ENCODE results near the gene PTGES3L. TPM values are rescaled to one million over a fixed set of nuclear protein-coding genes. Genes with fewer than 3 reads are reported as not detected.

The PTGES3L gene
- total and polyA plus RNA-seq, 2 of the 13 experiments (the other 11 are each of a cell fraction or from before 2014, with no cell fraction given), result 1.2 to 2.9 TPM

DNA sequence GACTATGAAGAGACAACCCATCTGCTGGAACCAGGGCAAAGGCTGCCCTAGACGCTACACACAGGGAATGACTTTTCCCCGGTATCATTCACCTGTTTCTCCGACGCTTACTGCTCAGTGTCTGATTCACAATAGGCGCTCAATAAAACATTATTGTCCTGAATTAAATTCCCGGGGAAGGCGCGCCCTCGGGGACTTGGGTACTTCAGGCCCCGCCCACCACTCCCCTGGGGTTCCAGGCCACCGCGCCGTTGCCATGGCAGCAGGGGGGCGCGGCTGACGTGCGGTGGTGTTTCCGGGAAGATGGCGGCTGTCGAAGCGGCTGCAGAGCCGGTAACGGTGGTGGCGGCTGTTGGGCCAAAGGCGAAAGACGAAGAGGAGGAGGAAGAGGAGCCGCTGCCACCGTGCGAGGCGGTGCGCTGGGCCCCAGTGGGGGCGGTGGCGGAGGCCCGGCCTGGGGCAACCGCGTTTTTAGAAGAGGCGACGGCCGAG, 440 bp upstream of the PTGES3L start, which contains the start of gene RUNDC1 (continued):
- TF ChIP-seq, protein P1, sequence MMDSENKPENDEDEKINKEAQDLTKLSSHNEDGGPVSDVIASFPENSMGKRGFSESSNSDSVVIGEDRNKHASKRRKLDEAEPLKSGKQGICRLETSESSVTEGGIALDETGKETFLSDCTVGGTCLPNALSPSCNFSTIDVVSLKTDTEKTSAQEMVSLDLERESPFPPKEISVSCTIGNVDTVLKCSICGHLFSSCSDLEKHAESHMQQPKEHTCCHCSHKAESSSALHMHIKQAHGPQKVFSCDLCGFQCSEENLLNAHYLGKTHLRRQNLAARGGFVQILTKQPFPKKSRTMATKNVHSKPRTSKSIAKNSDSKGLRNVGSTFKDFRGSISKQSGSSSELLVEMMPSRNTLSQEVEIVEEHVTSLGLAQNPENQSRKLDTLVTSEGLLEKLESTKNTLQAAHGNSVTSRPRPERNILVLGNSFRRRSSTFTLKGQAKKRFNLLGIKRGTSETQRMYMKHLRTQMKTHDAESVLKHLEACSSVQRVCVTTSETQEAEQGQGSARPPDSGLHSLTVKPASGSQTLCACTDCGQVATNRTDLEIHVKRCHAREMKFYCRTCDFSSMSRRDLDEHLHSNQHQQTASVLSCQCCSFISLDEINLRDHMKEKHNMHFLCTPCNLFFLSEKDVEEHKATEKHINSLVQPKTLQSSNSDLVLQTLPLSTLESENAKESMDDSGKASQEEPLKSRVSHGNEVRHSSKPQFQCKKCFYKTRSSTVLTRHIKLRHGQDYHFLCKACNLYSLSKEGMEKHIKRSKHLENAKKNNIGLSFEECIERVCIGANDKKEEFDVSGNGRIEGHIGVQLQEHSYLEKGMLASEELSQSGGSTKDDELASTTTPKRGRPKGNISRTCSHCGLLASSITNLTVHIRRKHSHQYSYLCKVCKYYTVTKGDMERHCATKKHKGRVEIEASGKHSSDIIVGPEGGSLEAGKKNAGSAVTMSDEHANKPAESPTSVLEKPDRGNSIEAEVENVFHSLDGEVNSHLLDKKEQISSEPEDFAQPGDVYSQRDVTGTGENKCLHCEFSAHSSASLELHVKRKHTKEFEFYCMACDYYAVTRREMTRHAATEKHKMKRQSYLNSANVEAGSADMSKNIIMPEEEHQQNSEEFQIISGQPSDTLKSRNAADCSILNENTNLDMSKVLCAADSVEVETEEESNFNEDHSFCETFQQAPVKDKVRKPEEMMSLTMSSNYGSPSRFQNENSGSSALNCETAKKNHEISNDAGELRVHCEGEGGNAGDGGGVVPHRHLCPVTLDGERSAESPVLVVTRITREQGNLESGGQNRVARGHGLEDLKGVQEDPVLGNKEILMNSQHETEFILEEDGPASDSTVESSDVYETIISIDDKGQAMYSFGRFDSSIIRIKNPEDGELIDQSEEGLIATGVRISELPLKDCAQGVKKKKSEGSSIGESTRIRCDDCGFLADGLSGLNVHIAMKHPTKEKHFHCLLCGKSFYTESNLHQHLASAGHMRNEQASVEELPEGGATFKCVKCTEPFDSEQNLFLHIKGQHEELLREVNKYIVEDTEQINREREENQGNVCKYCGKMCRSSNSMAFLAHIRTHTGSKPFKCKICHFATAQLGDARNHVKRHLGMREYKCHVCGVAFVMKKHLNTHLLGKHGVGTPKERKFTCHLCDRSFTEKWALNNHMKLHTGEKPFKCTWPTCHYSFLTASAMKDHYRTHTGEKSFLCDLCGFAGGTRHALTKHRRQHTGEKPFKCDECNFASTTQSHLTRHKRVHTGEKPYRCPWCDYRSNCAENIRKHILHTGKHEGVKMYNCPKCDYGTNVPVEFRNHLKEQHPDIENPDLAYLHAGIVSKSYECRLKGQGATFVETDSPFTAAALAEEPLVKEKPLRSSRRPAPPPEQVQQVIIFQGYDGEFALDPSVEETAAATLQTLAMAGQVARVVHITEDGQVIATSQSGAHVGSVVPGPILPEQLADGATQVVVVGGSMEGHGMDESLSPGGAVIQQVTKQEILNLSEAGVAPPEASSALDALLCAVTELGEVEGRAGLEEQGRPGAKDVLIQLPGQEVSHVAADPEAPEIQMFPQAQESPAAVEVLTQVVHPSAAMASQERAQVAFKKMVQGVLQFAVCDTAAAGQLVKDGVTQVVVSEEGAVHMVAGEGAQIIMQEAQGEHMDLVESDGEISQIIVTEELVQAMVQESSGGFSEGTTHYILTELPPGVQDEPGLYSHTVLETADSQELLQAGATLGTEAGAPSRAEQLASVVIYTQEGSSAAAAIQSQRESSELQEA (CRISPR knock-in tag; IDR thresholded peaks at IDR 0.05; ENCODE audit: not compliant biosample characterization), result no peak
- TF ChIP-seq, protein P2, sequence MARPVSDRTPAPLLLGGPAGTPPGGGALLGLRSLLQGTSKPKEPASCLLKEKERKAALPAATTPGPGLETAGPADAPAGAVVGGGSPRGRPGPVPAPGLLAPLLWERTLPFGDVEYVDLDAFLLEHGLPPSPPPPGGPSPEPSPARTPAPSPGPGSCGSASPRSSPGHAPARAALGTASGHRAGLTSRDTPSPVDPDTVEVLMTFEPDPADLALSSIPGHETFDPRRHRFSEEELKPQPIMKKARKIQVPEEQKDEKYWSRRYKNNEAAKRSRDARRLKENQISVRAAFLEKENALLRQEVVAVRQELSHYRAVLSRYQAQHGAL (CRISPR knock-in tag; IDR thresholded peaks at IDR 0.05; ENCODE audit: not compliant biosample characterization), result no peak
- TF ChIP-seq, protein P3, sequence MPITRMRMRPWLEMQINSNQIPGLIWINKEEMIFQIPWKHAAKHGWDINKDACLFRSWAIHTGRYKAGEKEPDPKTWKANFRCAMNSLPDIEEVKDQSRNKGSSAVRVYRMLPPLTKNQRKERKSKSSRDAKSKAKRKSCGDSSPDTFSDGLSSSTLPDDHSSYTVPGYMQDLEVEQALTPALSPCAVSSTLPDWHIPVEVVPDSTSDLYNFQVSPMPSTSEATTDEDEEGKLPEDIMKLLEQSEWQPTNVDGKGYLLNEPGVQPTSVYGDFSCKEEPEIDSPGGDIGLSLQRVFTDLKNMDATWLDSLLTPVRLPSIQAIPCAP (CRISPR knock-in tag; IDR thresholded peaks at IDR 0.05; ENCODE audit: low read depth), result no peak
- TF ChIP-seq, protein P4, sequence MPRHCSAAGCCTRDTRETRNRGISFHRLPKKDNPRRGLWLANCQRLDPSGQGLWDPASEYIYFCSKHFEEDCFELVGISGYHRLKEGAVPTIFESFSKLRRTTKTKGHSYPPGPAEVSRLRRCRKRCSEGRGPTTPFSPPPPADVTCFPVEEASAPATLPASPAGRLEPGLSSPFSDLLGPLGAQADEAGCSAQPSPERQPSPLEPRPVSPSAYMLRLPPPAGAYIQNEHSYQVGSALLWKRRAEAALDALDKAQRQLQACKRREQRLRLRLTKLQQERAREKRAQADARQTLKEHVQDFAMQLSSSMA (CRISPR knock-in tag; IDR thresholded peaks at IDR 0.05), result no peak
- TF ChIP-seq, protein P5, sequence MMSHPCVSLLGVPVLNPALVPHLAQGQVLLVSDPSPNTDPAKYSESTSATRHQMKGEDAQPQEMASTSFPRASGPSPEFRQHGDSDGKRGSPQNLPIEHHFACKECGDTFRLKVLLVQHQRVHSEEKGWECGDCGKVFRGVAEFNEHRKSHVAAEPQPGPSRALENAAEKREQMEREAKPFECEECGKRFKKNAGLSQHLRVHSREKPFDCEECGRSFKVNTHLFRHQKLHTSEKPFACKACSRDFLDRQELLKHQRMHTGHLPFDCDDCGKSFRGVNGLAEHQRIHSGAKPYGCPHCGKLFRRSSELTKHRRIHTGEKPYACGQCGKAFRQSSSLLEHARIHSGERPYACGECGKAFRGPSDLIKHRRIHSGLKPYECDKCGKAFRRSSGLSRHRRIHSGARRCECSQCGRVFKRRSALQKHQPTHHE (CRISPR knock-in tag; IDR thresholded peaks at IDR 0.05; ENCODE audit: borderline replicate concordance), result no peak
- TF ChIP-seq, protein P6, sequence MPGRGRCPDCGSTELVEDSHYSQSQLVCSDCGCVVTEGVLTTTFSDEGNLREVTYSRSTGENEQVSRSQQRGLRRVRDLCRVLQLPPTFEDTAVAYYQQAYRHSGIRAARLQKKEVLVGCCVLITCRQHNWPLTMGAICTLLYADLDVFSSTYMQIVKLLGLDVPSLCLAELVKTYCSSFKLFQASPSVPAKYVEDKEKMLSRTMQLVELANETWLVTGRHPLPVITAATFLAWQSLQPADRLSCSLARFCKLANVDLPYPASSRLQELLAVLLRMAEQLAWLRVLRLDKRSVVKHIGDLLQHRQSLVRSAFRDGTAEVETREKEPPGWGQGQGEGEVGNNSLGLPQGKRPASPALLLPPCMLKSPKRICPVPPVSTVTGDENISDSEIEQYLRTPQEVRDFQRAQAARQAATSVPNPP (CRISPR knock-in tag; IDR thresholded peaks at IDR 0.05), result no peak
- no peak for TF ChIP-seq SMAD1 (CRISPR knock-in tag; IDR thresholded peaks at IDR 0.05; ENCODE audit: borderline replicate concordance, low read depth)
- TF ChIP-seq DMAP1 (CRISPR knock-in tag; IDR thresholded peaks at IDR 0.05), result peak; percentile 52
- TF ChIP-seq ZFP36L2 (CRISPR knock-in tag; IDR thresholded peaks at IDR 0.05), result 0 out of 2 replicates have a peak, but pooled peaks have one; percentile 44
- peak; percentile 32 for TF ChIP-seq TEAD3 (CRISPR knock-in tag; optimal IDR thresholded peaks at IDR 0.05; ENCODE audit: borderline replicate concordance)
- TF ChIP-seq LCORL (IDR thresholded peaks at IDR 0.05), result no peak
- TF ChIP-seq LCORL (CRISPR knock-in tag; IDR thresholded peaks at IDR 0.05), result no peak; the same call in 1 of the 2 replicates
- TF ChIP-seq, protein P7, sequence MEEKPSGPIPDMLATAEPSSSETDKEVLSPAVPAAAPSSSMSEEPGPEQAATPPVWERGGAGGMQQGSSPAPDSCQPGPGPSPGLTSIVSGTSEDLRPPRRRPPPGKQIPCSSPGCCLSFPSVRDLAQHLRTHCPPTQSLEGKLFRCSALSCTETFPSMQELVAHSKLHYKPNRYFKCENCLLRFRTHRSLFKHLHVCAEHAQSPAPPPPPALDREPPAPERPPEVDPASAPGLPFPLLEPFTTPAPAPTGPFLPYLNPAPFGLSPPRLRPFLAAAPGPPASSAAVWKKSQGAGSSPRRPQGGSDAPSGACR (CRISPR knock-in tag; IDR thresholded peaks at IDR 0.05), result 0 out of 2 replicates have a peak, but pooled peaks have one; percentile 60

Data from HepG2 (cell line).